GM19193 (cell line): ENCODE data around the gene SLC35F1.

ENCODE experiments used
- POLR2A ChIP-seq: IDR thresholded peaks from 4 replicates; pipeline ENCODE4 v1.6.1; 2011; ENCODE audit not compliant: insufficient read depth, insufficient read length; ENCODE audit errors: extremely low read depth

Gene SLC35F1

DNA sequence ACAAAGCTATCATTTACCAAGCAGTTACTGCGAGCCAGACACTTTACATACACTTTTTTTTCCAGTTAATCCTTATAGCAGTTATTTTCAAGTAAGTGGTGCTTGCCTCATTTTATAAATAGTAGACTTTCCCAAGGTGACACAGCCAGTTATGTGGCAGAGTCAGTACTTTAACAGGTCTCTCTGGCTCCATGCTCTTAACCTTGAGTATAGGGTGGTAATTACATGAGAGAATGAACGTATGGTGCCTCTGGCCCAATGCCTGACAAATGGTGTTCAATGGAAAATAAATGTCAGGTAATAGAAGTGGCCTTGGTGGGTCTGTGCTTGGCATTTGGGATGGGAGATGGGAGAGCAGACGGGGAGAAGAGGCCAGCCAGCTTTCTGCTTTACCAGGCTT is 316.3 kb downstream of the SLC35F1 start:
- no peak for TF ChIP-seq POLR2A

GRCh38 chr6:118228886-118229285 is 321.8 kb downstream of the SLC35F1 start:
- TF ChIP-seq POLR2A: no peak

DNA sequence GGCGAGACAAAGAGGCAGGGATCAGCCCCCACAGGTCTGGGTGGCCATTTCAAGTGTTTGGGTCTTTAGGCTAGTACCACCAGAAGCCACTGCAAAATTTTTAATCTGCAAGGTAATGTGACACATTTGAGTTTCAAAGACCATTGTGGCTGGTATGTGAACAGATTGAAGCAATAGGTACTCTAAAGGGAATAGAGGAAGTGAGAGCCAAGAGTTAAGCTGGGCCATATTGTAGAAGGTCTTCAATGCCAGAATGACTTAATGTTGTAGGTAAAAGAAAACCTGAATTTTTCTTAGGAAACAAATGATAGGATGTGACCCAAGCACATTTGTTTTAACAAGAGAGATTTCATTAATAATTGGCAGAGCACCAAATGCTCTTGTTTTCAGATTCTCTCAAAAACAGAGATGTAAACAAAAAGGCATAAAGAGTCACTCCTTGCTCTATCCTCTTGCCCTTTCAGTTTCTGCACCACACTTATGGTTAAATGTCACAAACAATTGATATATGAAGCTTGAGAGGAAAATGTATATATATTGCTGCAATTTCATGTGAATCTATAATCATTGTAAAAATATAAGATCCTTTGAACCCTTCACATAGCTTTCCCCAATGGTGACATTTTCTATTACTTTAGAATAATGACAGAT is 333.9 kb downstream of the SLC35F1 start:
- no peak for TF ChIP-seq POLR2A

DNA sequence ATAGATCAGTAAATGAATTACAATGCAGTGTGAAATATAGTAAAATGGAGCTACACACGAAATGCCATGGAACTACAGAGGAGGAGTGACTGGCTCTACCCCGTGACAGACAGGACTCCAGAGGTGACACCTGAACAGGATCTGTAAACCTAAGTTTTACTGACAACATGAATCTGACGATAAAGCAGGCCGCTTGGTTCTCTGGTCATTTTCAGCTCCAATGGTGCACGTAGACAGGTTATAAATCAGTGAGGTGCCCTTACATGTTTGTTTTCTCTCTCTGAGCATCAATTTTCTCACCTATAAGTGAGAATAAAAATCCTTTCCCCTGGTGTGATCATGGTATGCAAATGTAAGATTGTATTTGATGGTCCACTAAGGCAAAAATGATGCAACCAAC is 339.3 kb downstream of the SLC35F1 start:
- no peak for TF ChIP-seq POLR2A

DNA sequence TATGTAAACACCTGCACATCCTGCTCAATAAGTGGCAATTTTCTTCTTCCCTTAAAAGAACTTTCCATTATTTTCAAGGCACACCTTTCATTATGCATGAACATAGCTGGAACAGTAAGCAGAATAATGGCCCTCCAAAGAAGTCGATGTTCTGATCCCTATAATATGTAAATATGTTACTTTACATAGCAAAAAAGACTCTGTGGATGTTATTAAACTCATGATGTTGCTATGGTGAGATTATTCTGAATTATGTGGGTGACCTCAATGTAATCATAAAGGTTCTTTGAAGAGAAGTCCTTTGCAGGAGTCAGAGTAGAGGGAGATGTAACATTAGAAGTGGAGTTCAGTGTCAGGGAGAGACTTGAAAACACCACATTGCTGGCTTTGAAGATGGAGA is 341.1 kb downstream of the SLC35F1 start:
- TF ChIP-seq POLR2A: no peak

GRCh38 chr6:118249680-118250079 is 342.6 kb downstream of the SLC35F1 start:
- TF ChIP-seq POLR2A: no peak

- no peak for TF ChIP-seq POLR2A
Observed at GRCh38 chr6:118252474-118252873, 345.4 kb downstream of the SLC35F1 start.

DNA sequence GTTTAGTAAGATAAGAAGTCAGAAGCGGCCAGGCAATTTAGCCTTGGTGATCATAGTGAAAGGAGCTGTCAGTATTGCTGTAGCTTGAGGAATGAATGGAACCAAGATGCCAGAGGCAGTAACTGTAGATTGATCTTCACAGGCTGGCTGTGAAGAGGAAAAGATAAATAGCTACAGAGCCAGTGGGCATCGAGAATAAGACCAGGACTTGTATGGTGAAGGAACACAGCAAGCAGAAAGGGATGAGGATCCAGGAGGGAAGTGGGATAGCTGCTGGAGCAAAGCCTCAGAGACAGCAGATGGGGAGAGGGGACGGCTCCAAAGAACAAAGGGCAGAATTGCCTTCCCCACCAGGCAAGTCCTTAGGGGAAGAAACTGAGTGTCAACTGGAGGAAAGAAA is 346.7 kb downstream of the SLC35F1 start:
- no peak for TF ChIP-seq POLR2A

GRCh38 chr6:118260833-118261232 is 353.8 kb downstream of the SLC35F1 start:
- TF ChIP-seq POLR2A: no peak

- no peak for TF ChIP-seq POLR2A
Observed at GRCh38 chr6:118263921-118264486, 356.9 kb downstream of the SLC35F1 start.

DNA sequence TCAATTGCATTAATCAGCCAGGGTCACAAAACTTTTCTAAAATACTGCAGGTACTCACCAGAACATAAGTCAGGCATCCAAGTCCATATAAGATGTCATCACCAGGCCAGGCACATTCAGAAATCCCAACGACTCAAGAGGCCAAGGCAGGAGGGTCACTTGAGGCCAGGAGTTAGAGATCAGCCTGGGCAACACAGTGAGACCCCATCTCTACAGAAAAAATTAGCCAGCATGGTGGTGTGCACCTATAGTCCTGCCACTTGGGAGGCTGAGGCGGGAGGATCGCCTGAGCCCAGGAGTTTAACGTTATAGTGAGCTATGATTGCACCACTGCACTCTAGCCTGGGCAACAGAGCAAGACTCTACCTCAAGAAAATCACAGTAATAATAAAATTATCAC is 362.6 kb downstream of the SLC35F1 start:
- no peak for TF ChIP-seq POLR2A

GRCh38 chr6:118277631-118278030 is 370.6 kb downstream of the SLC35F1 start:
- no peak for TF ChIP-seq POLR2A

- no peak for TF ChIP-seq POLR2A
Observed at GRCh38 chr6:118280210-118280609, 373.1 kb downstream of the SLC35F1 start.

DNA sequence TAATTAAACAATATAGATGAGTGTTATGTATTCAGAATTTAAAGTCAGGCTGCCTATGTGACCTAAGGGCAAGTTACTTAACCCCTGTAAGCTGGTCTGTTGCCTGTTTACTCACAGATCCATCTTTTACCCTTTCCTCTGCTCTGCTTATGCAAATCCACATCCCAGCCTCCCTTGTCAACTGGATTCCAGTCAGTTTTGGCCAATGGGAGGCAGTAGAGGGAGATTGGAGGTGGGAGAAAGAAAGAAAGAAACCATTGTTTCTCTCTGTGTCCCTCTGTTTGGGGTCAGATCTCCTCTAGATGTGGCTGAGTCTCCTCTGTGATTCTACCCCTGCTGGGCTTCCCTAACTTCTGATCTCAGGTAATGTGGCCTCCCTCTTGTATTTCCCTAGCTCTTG is 374.2 kb downstream of the SLC35F1 start:
- no peak for TF ChIP-seq POLR2A

GRCh38 chr6:118283766-118284165 is 376.7 kb downstream of the SLC35F1 start:
- TF ChIP-seq POLR2A: no peak

- TF ChIP-seq POLR2A: no peak
Observed at GRCh38 chr6:118284736-118285360, 377.8 kb downstream of the SLC35F1 start.
